Measurements from ENCODE around the gene IFT80. TPM values are rescaled to one million over a fixed set of nuclear protein-coding genes. Genes with fewer than 3 reads are reported as not detected.
A peak's percentile ranks its signal among the peaks of the same experiment; 100 is the strongest.

IFT80 gene
- total RNA-seq, 2 donors from 2014 or later, result 13.8 to 14.1 TPM

- no peak overlapping the region for H3K27ac ChIP-seq
- H3K36me3 ChIP-seq, result no peaks in the 10 kb centered on the region
- no peak for DNase-seq (ENCODE audit: low spot score)
- H3K4me1 ChIP-seq, result peaks cover 0 to 16% of the 10 kb centered on the region in 2 donors
- no peaks in the 10 kb centered on the region for H3K9me3 ChIP-seq
- H3K27me3 ChIP-seq, result no peaks in the 10 kb centered on the region
- no peak overlapping the region for H3K4me3 ChIP-seq
- TF ChIP-seq CTCF (IDR thresholded peaks at IDR 0.05), result no peak
Observed at GRCh38 chr3:160403796-160404470, 4.9 kb upstream of the IFT80 start.

GRCh38 chr3:160403028-160403545 lies 4.1 kb upstream of the IFT80 start:
- DNase-seq (ENCODE audit: low spot score), result no peak
- H3K27ac ChIP-seq, result no peak overlapping the region
- H3K9me3 ChIP-seq, result no peaks in the 10 kb centered on the region
- no peak for TF ChIP-seq CTCF (IDR thresholded peaks at IDR 0.05)
- H3K27me3 ChIP-seq, result no peaks in the 10 kb centered on the region
- H3K4me3 ChIP-seq, result peak overlapping the region in 1 of 2 donors; percentile 1
- H3K4me1 ChIP-seq, result peaks cover 0 to 22% of the 10 kb centered on the region in 2 donors
- no peaks in the 10 kb centered on the region for H3K36me3 ChIP-seq

- peak overlapping the region in 1 of 2 donors; percentile 73 for H3K4me3 ChIP-seq
- H3K27ac ChIP-seq, result no peak overlapping the region
- H3K36me3 ChIP-seq, result no peaks in the 10 kb centered on the region
- no peak for TF ChIP-seq CTCF (IDR thresholded peaks at IDR 0.05)
- DNase-seq (ENCODE audit: low spot score), result no peak
- no peaks in the 10 kb centered on the region for H3K27me3 ChIP-seq
- peaks cover 0 to 25% of the 10 kb centered on the region in 2 donors for H3K4me1 ChIP-seq
- H3K9me3 ChIP-seq, result no peaks in the 10 kb centered on the region
Observed at GRCh38 chr3:160402221-160403027, 3.4 kb upstream of the IFT80 start.

GRCh38 chr3:160401291-160402095 lies 2.5 kb upstream of the IFT80 start:
- Histone ChIP-seq H3K4me3 (peak overlapping the region; percentile 73 to 77), H3K9me3 (no peaks in the 10 kb centered on the region), H3K4me1 (peaks cover 0 to 25% of the 10 kb centered on the region in 2 donors), H3K27ac (peak overlapping the region in 1 of 2 donors; percentile 88), H3K36me3 (no peaks in the 10 kb centered on the region), H3K27me3 (no peaks in the 10 kb centered on the region)
- TF ChIP-seq CTCF (IDR thresholded peaks at IDR 0.05), result no peak
- DNase-seq (ENCODE audit: low spot score), result no peak

- Histone ChIP-seq H3K36me3 (no peaks in the 10 kb centered on the region), H3K4me1 (peaks cover 0 to 25% of the 10 kb centered on the region in 2 donors), H3K4me3 (peak overlapping the region; percentile 73 to 77), H3K27ac (peak overlapping the region; percentile 88 to 92), H3K9me3 (no peaks in the 10 kb centered on the region), H3K27me3 (no peaks in the 10 kb centered on the region)
- no peak for TF ChIP-seq CTCF (IDR thresholded peaks at IDR 0.05)
- DNase-seq (ENCODE audit: low spot score), result no peak
Observed at GRCh38 chr3:160400702-160401150, 1.7 kb upstream of the IFT80 start.
